Activated CD4-positive, CD25-positive, alpha-beta regulatory T cell treated with anti-CD3 and anti-CD28 coated beads, Interleukin-2, amount 50 U/mL, for 24 hours (primary cell): Measurements from ENCODE around the gene R3HCC1L.
"Not testable (repeated sequence)": the region's sequence is repeated elsewhere in the genome, so short reads cannot be mapped to it uniquely, and the experiment has no call there.

ENCODE experiments used
- ATAC-seq, 2 donors: fragments of 150-1000 bp; cut with Tn5 transposase; one replicate each; pipeline ENCODE4 v1.10.0; 2021; ENCODE audit warnings: mild to moderate bottlenecking in 1 of 2, moderate library complexity in 1 of 2

The R3HCC1L gene

DNA sequence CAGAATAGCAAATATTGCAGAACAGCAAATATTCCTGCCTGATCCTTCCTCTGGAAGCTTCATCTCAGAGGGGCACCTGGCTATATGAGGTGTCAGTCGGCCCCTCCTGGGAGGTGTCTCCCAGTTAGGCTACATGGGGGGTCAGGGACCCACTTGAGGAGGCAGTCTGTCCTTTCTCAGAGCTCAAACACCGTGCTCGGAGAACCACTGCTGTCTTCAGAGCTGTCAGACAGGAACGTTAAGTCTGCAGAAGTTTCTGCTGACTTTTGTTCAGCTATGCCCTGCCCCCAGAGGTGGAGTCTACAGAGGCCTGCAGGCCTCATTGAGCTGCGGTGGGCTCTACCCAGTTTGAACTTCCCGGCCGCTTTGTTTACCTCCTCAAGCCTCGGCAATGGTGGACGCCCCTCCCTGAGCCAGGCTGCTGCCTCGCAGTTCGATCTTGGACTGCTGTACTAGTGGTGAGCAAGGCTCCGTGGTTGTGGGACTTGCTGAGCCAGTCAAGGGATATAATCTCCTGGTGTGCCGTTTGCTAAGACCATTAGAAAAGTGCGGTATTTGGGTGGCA lies 48.0 kb downstream of the R3HCC1L start:
- not testable (repeated sequence) for ATAC-seq

DNA sequence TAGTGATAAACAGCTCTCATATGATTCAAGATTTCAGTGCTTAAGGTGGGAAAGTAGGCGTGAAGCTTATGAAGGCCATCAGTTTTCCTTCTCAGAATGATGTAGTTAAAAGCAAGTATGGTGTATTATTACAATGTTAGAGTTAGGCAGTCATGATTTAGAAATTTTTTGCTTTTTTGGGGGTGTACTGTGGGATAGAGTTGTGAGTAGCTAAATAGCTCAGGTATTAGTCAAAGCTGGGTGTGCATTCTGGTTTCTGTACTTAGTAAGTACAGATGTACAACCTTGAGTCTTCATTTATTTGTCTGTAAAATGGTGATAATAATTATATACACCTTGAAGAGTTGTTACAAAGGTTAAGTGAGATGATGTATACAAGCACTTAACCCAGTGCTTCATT lies 52.2 kb downstream of the R3HCC1L start:
- ATAC-seq: no peak

DNA sequence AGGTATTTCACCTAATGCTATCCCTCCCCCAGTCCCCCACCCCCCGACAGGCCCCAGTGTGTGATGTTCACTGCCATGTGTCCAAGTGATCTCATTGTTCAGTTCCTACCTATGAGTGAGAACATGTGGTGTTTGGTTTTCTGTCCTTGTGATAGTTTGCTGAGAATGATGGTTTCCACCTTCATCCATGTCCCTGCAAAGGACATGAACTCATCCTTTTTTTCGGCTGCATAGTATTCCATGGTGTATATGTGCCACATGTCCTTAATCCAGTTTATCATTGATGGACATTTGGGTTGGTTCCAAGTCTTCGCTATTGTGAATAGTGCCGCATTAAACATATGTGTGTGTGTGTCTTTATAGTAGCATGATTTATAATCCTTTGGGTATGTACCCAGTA lies 56.3 kb downstream of the R3HCC1L start:
- not testable (repeated sequence) for ATAC-seq

GRCh38 chr10:98193037-98193436 lies 58.6 kb downstream of the R3HCC1L start:
- ATAC-seq: no peak

DNA sequence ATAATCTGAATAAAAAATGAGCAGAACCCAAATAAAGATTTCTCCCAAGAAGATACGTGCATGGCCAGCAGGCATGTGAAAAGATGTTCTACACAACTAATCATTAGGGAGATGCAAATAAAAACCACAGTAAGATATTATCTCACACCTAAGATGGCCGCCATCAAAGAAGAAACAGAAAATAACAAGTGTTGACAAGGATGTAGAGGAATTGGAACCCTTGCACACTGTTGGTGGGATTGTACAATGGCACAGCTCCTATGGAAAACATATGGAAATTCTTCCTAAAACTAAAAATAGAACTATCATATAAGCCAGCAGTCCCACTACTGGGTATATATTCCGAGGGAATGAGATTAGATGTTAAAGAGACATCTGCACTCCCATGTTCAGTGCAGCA lies 60.2 kb downstream of the R3HCC1L start:
- ATAC-seq: no peak

DNA sequence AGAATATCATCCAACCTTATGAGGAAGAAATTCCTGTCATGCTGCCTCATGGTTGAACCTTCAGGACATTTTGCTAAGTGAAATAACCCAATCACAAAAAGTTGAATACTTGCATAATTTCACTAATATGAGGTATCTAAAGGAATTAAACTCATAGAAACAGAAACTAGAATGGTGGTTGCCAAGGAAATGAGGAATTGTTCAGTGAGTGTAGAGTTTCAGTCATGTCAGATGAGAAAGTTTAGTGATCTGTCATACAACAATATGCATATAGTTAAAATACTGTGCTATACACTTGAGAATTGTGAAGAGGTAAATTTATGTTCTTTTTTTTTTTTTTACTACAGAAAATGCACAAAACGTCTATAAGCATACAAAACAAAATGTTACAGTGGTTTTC lies 60.7 kb downstream of the R3HCC1L start:
- ATAC-seq: peak; percentile 35 to 58

DNA sequence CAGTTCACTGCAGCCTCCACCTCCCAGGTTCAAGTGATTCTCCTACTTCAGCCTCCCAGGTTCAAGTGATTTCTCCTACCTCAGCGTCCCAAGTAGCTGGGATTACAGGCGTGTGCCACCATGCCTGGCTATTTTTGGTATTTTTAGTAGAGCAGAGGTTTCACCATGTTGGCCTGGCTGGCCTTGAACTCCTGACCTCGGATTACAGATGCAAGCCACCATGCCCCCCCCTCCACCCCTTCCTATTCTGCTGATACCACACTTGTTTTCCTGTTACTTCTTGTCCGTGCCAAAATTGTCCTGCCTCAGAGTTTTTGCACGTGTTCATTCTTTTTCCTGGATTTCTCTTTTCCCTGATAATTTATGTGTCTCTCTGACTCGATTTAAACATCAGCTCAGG lies 62.5 kb downstream of the R3HCC1L start:
- ATAC-seq: no peak

DNA sequence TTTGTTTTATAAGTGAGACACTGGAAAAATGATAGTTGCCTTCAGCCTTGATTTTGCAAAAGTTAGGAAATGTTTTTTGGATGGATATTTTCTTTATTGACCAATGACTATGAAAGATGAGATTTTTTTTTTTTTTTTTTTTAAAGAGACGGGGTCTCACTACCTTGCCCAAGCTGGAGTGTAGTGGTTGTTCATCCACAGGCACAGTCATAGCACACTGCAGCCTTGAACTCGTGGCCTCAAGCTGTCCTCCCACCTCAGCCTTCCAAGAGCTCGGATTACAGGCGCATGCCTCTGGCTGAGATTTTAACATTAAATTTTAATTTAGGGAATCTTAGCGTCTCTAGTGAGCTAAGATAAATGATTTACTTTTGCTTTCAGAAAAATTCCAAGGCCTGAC lies 67.3 kb downstream of the R3HCC1L start:
- no peak for ATAC-seq

GRCh38 chr10:98202378-98202777 lies 67.9 kb downstream of the R3HCC1L start:
- ATAC-seq: no peak

- no peak for ATAC-seq
Observed at GRCh38 chr10:98205351-98205750, 70.9 kb downstream of the R3HCC1L start.

GRCh38 chr10:98208925-98209324 lies 74.5 kb downstream of the R3HCC1L start:
- ATAC-seq: no peak

- no peak for ATAC-seq
Observed at GRCh38 chr10:98209441-98209840, 75.0 kb downstream of the R3HCC1L start.

- no peak for ATAC-seq
Observed at GRCh38 chr10:98212196-98212595, 77.7 kb downstream of the R3HCC1L start.

- no peak for ATAC-seq
Observed at GRCh38 chr10:98213740-98214139, 79.3 kb downstream of the R3HCC1L start.

- no peak for ATAC-seq
Observed at GRCh38 chr10:98215373-98215772, 80.9 kb downstream of the R3HCC1L start.

DNA sequence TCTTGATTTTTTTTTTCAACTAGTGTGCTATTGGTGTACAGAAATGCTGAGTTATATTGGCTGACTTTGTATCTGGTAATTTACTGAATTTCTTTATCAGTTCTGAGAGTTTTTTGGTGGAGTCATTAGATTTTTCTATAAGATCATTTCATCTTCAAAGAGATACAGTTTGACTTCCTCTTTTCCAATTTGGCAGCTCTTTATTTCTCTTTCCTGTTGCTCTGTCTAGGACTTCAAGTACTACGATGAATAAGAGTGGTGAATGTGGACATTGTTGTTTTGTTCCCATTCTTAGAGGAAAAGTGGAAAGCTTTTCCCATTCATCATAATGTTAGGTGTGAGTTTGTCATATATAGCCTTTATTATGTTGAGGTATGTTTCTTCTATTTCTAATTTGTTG lies 83.3 kb downstream of the R3HCC1L start:
- ATAC-seq: no peak

GRCh38 chr10:98223874-98224273 lies 89.4 kb downstream of the R3HCC1L start:
- ATAC-seq: no peak

- ATAC-seq: no peak
Observed at GRCh38 chr10:98224509-98224908, 90.1 kb downstream of the R3HCC1L start.

GRCh38 chr10:98224996-98225395 lies 90.5 kb downstream of the R3HCC1L start:
- ATAC-seq: no peak

- no peak for ATAC-seq
Observed at GRCh38 chr10:98226508-98227144, 92.2 kb downstream of the R3HCC1L start.

GRCh38 chr10:98227713-98228112 lies 93.3 kb downstream of the R3HCC1L start:
- ATAC-seq: not testable (repeated sequence)

GRCh38 chr10:98228266-98228665 lies 93.8 kb downstream of the R3HCC1L start:
- ATAC-seq: not testable (repeated sequence)

DNA sequence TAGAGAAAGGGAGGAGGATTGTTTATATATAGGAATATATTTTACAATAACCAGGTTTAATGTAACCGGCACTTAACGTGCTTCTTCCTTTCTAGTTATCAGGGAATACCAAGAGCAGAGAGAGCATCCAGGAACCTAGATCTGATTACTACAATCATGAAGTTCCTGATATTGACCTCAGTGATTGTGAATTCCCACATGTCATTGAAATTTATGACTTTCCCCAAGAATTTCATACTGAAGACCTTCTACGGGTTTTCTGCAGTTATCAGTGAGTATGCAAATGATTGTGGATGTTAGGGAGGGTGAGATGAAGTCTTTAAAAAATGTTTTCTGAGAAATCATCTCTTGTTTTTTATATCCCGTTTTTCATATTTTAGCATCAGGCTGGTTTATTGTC lies 97.0 kb downstream of the R3HCC1L start:
- no peak for ATAC-seq

DNA sequence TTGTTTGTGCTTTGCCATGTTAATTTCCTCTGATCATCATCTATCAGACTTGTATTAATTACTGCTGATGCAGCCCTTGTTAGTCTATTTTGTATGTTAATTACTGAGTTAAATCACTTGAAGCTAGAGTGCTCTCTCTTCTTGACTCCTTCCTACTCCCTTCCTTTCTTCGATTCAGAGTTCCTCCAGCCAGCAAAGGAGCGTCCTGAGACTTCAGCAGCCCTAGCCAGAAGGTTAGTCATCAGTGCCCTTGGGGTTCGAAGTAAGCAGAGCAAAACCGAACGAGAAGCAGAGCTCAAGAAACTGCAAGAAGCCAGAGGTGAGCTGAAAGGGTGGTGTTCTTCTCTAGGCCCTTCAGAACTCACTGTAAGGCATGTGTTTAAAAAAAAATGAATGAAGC lies 101.4 kb downstream of the R3HCC1L start:
- no peak for ATAC-seq

DNA sequence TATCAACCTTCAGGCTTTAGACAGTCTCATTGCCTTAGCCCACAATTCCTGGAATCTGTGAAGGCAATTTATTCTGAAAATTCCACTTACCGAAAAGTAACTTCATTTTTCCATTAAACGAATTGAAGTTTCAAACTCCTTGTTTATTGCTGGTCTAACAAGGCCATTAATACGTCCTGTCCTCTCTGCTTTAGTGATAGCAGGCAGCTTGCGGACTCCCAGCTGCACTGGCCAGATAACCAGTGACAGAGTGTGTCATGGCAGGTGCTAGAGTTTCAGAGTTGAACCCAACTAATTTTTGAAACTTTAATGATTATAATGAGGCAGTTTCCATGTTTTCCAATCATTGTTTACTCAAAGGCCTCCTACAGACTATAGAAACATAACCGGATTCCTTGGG lies 102.4 kb downstream of the R3HCC1L start:
- no peak for ATAC-seq
